Limb (tissue), 2 donors: ENCODE results near the gene COX7A2L.

ENCODE experiments used
- DNase-seq, 2 donors: peaks; one replicate each; pipeline ENCODE4 v3.0.0-alpha.2; 2016; ENCODE audit errors: extremely low spot score in 2 of 2

Gene COX7A2L

GRCh38 chr2:42321452-42322064, 39.5 kb downstream of the COX7A2L start:
- DNase-seq, result no peak

DNA sequence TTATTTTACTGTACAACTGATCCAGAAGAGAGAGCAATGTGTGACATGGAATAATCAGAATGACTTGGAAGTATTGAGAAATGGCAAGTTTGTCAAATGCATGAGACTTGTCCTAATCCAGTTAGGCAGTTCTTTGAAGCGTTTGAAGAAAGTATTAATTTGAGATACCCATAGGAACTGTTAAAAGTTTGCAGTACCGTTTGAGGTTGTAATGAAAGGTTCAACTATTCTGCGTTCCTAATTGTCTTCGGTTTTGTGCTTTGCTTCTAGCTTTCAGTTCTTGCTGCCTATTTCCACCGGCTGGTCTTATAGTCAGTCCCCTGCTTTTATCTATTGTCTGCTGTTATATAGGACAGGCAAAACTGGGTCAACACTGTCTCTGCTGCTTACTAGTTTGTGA, 41.8 kb downstream of the COX7A2L start:
- DNase-seq, result no peak

- DNase-seq, result no peak
Observed at GRCh38 chr2:42317945-42318344, 43.1 kb downstream of the COX7A2L start.

DNA sequence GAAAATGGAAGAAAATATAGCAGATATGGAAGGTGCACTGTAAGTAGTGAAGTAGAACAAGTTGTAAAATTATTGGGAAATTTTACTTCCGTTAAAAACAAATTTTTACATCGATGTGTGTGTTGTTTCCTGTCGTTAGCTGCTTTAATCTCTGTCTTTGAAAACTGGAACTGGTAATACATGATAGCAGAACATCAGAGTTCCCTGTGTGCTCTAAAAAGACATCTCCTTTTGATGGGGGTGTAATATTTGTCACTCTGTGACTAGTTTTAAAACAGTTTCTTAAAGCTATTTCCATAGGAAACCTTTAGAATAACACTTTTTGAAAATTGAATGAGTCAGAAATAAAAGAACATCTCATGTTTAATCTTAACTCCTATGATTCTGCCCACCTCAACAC, 43.5 kb downstream of the COX7A2L start:
- DNase-seq, result no peak

- DNase-seq, result no peak
Observed at GRCh38 chr2:42316910-42317309, 44.1 kb downstream of the COX7A2L start.

DNA sequence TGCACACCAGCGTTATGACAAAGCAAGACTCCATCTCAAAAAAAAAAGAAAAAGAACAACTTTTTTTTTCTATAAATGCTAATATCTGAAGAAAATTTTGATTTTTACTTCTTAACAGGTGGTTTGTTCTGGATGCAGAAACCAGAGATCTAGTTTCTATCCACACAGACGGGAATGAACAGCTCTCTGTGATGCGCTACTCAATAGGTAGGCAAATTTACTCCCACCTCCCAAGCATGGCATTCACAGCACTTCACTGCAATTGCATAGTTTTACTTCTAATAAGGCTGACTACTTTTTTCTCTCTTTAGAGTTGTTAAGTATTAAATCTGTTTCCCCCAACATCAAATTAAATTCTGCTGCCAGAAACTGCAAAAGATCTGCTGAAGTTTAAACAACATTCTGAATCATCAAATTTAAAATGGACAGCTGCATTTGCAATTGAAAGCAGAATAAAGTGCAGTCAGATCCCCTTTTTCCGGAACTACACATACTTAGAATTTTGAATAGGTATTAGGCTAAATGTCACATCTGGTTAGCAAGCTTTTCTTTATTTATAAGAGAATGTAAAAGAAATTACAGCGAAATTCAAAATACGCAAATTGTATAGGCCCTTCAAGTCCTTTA, 45.1 kb downstream of the COX7A2L start:
- DNase-seq, result no peak

DNA sequence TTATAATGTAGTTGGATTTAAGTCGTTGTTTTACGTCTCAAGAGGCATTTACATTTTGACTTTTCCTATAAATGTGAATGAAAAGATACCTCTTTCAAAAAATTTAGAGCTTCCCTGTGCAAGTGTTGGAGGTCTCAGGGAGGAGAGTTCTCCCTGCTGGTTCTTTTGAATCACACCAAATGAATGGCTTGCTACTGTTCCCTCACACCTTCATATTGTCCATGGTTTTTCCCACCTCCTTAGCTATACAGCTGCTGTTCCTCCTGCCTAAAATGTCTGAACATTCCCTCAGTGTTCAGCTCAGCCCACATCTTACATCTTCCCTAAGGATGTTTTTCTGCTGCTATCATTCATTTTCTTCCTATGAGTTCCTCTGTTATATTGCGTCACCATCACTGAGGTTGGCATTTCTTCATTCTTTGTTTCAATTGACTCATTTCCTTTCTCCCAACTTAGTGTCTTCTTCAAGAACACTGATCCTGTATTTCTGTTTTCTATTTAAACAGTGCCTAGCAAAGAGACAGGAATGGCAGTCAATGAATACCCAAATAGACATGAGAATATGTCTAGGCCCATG, 46.0 kb downstream of the COX7A2L start:
- no peak for DNase-seq

DNA sequence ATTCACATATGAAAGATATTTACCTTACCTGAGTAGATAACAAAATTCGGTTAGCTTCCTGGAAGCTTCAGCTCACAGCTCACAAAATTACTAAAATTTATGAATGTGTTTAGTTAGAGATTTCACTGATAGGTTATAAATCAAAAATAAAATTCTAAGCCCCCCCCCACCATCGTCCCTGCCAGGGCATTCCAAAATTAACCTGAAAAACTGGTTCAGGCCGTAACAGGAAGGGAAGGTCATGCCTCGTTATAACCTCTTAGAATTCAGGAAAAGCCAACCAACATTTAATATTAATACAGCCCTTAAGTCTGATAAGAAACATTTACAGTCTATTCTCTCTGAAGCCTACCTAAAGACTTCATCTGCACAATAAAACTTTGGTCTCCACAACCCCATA, 48.9 kb downstream of the COX7A2L start:
- DNase-seq, result no peak

DNA sequence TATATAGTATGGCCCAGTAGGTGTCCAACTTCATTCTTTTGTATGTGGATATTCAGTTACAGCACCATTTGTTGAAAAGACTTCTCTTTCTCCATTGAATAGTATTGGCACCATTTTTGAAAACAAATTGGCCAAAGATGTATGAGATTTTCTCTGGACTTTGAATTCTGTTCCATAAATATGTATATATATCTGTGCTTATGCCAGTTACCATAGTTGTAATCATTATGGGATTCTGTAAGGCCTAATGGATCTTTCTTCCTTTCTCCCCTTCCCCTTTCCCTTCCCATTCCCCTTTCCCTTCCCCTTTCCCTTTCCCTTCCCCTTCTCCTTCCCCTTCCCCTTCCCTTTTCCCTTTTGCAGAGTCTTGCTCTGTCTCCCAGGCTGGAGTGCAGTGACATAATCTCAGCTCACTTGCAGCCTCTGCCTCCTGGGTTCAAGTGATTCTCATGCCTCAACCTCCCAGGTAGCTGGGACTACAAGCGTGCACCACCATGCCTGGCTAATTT, 51.0 kb downstream of the COX7A2L start:
- DNase-seq, result no peak

DNA sequence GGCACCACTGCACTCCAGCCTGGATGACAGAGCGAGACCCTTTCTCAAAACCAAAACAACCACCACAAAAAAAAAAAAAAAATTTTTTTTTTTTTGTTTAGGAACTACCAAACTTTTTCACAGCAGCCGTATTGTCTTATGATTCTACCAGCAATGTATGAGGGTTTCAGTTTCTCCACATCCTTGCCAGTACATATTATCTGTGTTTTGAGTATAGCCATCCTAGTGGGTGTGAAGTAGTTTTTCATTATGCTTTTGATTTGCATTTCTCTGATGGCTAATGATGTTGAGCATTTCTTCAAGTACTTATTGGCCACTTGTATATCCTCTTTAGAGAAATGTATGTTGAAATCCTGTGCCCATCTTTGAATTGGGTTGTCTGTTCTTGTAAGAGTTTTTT, 51.7 kb downstream of the COX7A2L start:
- no peak for DNase-seq

GRCh38 chr2:42307180-42307579, 53.8 kb downstream of the COX7A2L start:
- no peak for DNase-seq

- DNase-seq, result no peak
Observed at GRCh38 chr2:42304059-42304713, 56.8 kb downstream of the COX7A2L start.

DNA sequence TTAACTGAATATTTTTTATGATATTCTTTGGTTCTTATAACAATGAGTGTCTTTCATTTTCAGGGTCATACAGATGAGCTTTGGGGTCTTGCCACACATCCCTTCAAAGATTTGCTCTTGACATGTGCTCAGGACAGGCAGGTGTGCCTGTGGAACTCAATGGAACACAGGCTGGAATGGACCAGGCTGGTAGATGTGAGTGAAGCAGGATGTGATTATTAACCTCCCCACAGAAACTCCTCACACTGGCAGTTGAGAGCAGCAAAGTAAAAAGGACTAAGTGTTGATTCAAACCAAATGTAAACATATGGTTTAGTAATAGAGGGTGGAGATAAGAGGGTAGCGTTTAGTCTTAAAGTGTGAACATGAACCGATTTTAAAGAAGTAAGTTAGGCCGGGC, 57.8 kb downstream of the COX7A2L start:
- no peak for DNase-seq

DNA sequence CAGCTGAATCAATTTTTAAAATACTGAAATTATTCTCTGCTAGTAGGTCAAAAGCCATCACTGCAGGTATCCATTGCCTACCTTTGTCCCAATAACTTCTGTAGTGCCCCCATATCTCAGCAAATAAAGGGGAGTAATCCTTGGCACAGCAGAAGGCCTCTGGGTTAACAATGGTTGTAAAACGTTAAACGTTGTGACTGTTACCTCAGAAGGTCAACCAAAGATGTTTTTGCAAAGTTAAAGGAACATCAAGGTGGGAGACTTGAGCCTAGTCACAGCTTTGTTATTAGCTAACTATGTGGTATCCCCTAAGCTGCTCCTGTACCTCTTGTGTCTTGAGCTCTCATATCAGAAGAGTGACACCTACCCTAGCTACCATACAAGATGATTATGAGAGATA, 60.5 kb downstream of the COX7A2L start:
- DNase-seq, result no peak
